Measurements from ENCODE around the gene ZDHHC13. TPM values are rescaled to one million over a fixed set of nuclear protein-coding genes. Genes with fewer than 3 reads are reported as not detected.

ZDHHC13 gene
- total and polyA plus RNA-seq, 10 of the 15 experiments (the other 5 are each of a cell fraction or from before 2014, with no cell fraction given): 8.5 to 34.2 (median 20.4) TPM

- ChIA-PET POLR2A (no interaction called here), RAD21 (ENCODE audit: unreplicated experiment) (no interaction called here), CTCF (no interaction called here), SMC1A (ENCODE audit: uncharacterized antibody, unreplicated experiment) (no interaction called here)
- no peaks in the 10 kb centered on the region for H3K27me3 ChIP-seq (replicated peaks in 1 of 2; ENCODE audit: control insufficient read depth in 2 of 2, insufficient read depth in 2 of 2, low read length in 1 of 2)
- no peak overlapping the region for H3K4me2 ChIP-seq (ENCODE audit: control insufficient read depth, insufficient read depth)
- FAIRE-seq: no peak
- H2AFZ ChIP-seq (ENCODE audit: control insufficient read depth, low read depth, low read length): no peak overlapping the region
- no peak for DNase-seq (ENCODE audit: low read depth, low spot score)
- WGBS (ENCODE audit: insufficient coverage, insufficient replicate concordance, low lambda C conversion rate, missing lambda C conversion rate): 85% methylated on average over 9 of the region's 9 CpGs
- H3K9ac ChIP-seq (ENCODE audit: control insufficient read depth, insufficient read depth, low read length): no peak overlapping the region
- no peak overlapping the region for H3K27ac ChIP-seq (ENCODE audit: control insufficient read depth, insufficient read depth)
- no peaks in the 10 kb centered on the region; a peak in 1 of 4 replicates for H3K36me3 ChIP-seq (ENCODE audit: control insufficient read depth in 2 of 2, insufficient read depth in 2 of 2, low read length in 1 of 2)
- no peak overlapping the region for H3K4me3 ChIP-seq
- TF ChIP-seq MYB (IDR thresholded peaks at IDR 0.05; ENCODE audit: borderline replicate concordance, low read depth, low read length) (no peak), SMAD5 (IDR thresholded peaks at IDR 0.05; ENCODE audit: low read depth) (no peak), NBN (IDR thresholded peaks at IDR 0.05) (no peak), NR2C1 (IDR thresholded peaks at IDR 0.05) (no peak), IKZF1 (conservative IDR thresholded peaks at IDR 0.05) (no peak), RUNX3 (IDR thresholded peaks at IDR 0.05; ENCODE audit: low read length) (no peak), CHD4 (IDR thresholded peaks at IDR 0.05) (no peak), HDAC2 (IDR thresholded peaks at IDR 0.05) (no peak), BMI1 (IDR thresholded peaks at IDR 0.05; ENCODE audit: borderline replicate concordance) (no peak)
- in situ Hi-C loops (cut with MboI): no loop called here
- no peak for ATAC-seq
- H4K20me1 ChIP-seq (ENCODE audit: control insufficient read depth, insufficient read depth): no peaks in the 10 kb centered on the region
- no TSS peak for BruUV-seq (replicated peaks)
- no peaks in the 10 kb centered on the region for H3K9me3 ChIP-seq (replicated peaks; ENCODE audit: control insufficient read depth, insufficient read depth, low read length)
- no peaks in the 10 kb centered on the region for H3K4me1 ChIP-seq (ENCODE audit: control insufficient read depth, insufficient read depth, low read length)
- no peaks in the 10 kb centered on the region for H3K79me2 ChIP-seq (ENCODE audit: control insufficient read depth, insufficient read depth, low read length)
- intact Hi-C loops (cut with micrococcal nuclease; ENCODE audit: unreplicated experiment): no loop called here
Measured at GRCh38 chr11:19187833-19188258, 70.9 kb downstream of the ZDHHC13 start.

- no peak for ATAC-seq
- no peak overlapping the region for H3K9ac ChIP-seq (ENCODE audit: control insufficient read depth, insufficient read depth, low read length)
- no peaks in the 10 kb centered on the region for H3K36me3 ChIP-seq (ENCODE audit: control insufficient read depth in 2 of 2, insufficient read depth in 2 of 2, low read length in 1 of 2)
- no peaks in the 10 kb centered on the region for H3K79me2 ChIP-seq (ENCODE audit: control insufficient read depth, insufficient read depth, low read length)
- SMC1A ChIA-PET (ENCODE audit: uncharacterized antibody, unreplicated experiment): no interaction called here
- no peak overlapping the region for H3K4me2 ChIP-seq (ENCODE audit: control insufficient read depth, insufficient read depth)
- in situ Hi-C loops (cut with MboI) (no loop called here), intact Hi-C loops (cut with micrococcal nuclease; ENCODE audit: unreplicated experiment) (no loop called here)
- RAD21 ChIA-PET (ENCODE audit: unreplicated experiment): no interaction called here
- no peak for DNase-seq (ENCODE audit: low read depth, low spot score)
- H2AFZ ChIP-seq (ENCODE audit: control insufficient read depth, low read depth, low read length): no peak overlapping the region
- H4K20me1 ChIP-seq (ENCODE audit: control insufficient read depth, insufficient read depth): no peaks in the 10 kb centered on the region
- CTCF ChIA-PET: no interaction called here
- BruUV-seq (replicated peaks): no TSS peak
- POLR2A ChIA-PET: no interaction called here
- H3K4me3 ChIP-seq: no peak overlapping the region
- TF ChIP-seq NFXL1 (IDR thresholded peaks at IDR 0.05; ENCODE audit: borderline replicate concordance): no peak
- TF ChIP-seq SIX5 (IDR thresholded peaks at IDR 0.05; ENCODE audit: low read depth, low read length, severe bottlenecking): no peak
- TF ChIP-seq KDM1A (IDR thresholded peaks at IDR 0.05; ENCODE audit: borderline replicate concordance): no peak
- no peak for TF ChIP-seq ZNF217 (IDR thresholded peaks at IDR 0.05)
- 70% methylated on average over 7 of the region's 7 CpGs for WGBS (ENCODE audit: insufficient coverage, insufficient replicate concordance, low lambda C conversion rate, missing lambda C conversion rate)
- H3K27ac ChIP-seq (ENCODE audit: control insufficient read depth, insufficient read depth): no peak overlapping the region
- no peak for FAIRE-seq
- H3K4me1 ChIP-seq (ENCODE audit: control insufficient read depth, insufficient read depth, low read length): no peaks in the 10 kb centered on the region
- no peaks in the 10 kb centered on the region for H3K9me3 ChIP-seq (replicated peaks; ENCODE audit: control insufficient read depth, insufficient read depth, low read length)
- H3K27me3 ChIP-seq (replicated peaks in 1 of 2; ENCODE audit: control insufficient read depth in 2 of 2, insufficient read depth in 2 of 2, low read length in 1 of 2): no peaks in the 10 kb centered on the region
Measured at GRCh38 chr11:19191530-19192169, 74.7 kb downstream of the ZDHHC13 start.
